HG03066 (cell line): Measurements from ENCODE around the gene MT1A.

Source experiments
- ATAC-seq: cut with Tn5 transposase; IDR thresholded peaks from one replicate; pipeline ENCODE4 v1.9.1; 2021; ENCODE audit warnings: low read depth; ENCODE audit not compliant: unreplicated experiment

The MT1A gene

DNA sequence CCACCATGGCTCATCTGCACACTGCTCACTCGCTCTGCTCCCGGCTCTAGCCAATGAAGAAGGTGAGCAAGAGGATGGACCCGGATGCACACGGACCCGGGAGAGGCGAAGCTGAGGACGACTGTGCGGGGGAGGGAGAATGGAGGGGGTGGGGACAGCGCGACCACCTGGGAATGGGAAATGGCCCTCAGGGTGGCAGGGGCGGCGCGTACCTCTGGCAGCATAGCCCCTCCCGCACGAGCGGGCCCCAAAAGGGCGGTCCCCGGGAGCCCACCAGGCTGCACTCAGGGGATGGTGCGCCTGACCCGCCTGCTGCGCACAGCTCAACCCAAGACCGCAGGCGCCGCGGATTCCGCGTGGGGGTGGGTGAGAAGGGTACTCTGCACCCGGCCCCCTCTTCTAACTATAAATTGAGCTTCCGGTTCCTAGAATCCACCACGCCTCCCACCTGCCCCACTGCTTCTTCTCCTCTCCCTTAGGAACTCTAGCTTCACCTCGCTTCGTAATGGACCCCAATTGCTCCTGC, 37.3 kb downstream of the MT1A start:
- no peak for ATAC-seq

DNA sequence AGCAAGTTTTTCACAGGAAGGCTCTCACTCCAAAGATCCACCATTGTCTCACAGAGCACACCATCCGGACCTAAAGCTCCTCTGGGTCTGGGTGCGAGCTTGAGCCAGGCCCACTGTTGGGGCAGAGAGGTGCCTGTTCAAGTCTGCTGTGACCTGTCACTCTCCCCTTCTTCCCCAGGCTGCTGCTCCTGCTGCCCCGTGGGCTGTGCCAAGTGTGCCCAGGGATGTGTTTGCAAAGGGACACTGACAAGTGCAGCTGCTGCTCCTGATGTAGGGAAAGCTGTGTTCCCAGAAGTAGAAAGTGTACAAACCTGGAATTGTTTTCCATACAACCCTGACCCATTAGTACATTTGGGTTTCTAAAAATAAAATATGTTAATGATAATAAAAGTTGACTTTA, 39.0 kb downstream of the MT1A start:
- ATAC-seq: no peak

DNA sequence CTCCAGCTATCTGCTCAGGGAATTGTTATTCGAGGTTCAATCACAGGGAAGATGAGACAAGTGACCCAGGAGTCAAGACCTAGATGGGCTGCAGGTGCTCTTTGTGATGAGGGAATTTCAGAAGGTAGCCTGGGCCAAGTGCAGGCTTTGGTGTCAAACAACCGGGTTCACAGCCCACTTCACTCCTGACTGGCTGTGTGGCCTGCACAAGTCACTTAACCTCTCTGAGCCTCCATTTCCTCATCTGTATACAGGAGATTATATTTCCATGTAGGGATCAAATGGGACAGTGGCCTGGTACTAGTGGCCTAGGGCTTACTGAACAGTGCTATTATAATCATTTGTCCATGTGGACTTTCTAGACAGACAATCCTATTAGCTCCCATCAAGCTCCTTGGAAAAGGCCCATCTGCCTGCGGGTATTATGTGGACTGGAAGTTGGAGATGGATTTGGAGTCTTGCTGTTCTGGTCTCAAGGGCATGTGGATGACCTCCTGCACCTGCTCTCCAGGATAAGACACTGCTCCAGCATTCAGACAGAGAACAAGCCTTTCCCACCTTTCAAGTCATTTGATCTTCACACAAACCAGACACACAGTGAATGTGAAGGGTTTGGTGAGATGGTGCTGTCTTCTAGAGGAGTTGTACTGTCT, 40.7 kb downstream of the MT1A start:
- ATAC-seq: no peak

DNA sequence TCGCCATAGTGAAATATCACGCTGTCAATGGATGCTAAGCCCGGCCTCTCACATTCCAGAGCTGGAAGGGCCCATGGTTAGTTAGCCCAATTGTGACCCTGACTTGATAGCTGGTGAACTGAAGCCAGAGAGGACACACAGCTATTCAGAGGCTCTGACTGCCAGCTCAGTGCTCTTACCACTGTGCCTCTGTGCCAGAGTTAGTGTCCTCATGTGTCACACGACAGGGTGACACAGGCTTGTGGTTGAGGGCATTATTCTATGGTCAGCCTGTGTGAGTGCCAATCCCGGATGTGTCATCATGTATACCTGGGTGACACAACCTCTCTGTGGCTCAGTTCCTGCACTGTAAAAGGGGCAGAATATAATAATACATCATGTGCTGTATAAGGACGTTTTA, 41.4 kb downstream of the MT1A start:
- no peak for ATAC-seq

DNA sequence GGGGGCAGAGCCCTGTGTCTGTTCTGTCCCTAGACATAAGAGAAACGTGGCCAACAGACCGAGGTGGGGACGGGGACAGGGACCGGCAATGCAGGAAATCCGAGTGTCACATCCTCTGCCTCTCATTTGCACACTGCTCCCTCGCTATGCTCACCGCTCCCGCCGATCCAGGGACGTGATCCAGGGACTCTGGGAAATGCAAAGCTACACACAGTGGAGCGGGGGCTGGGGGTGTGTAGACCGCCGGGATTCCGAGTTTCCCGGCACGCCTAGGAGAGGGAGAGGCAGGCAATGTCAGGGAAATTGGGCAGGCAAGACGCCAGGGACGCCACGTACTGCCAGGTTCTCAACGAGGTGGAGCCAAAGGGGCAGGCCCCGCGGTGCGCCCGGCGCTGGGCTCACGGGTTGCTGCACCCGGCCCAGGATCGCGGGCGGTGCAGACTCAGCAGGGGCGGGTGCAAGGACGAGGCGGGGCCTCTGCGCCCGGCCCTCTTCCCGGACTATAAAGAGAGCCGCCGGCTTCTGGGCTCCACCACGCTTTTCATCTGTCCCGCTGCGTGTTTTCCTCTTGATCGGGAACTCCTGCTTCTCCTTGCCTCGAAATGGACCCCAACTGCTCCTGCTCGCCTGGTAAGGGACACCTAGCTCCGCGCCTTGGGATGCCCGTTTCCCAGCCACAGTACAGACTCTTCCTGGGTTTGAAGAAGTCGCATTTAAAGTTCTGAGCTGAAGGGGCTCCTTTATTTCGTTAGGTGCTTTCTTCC, 43.7 kb downstream of the MT1A start, which contains the start of gene MT1X:
MT1X (plus strand) TSS at position 532 of the 764 bp plus-strand sequence; CDS start at position 603, 71 bp downstream.
- peak; percentile 98 for ATAC-seq

DNA sequence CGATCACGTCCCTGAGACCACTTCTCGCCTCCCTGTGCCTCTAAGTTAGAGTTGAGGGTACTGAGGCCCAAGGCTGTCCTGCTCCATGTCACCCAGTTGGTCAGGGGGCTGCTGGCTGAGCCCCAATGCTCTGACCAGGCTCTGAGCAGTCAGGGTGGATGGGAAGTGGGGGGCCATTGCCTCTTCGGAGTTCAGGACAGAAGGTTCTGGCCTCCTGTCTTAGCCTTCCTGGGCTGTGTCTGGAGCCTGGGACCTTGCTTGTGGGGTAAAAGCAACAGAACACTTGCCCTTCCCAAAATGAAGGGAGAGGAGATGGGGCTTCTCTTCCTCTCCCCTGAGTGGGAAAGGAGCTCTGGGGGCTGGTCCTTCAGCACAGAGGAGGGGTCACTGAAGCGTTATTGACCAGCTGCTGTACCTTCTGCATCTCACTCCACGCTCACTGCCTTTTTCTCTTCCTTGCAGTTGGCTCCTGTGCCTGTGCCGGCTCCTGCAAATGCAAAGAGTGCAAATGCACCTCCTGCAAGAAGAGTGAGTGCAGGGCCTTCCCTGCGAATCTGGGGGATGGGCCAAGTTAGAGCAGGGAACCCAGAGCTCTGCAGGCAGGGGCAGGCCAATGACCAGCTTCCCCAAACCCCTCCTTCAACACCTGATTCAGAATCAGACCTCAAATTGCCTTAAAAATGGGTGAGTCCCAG, 44.4 kb downstream of the MT1A start:
- peak; percentile 14 for ATAC-seq

DNA sequence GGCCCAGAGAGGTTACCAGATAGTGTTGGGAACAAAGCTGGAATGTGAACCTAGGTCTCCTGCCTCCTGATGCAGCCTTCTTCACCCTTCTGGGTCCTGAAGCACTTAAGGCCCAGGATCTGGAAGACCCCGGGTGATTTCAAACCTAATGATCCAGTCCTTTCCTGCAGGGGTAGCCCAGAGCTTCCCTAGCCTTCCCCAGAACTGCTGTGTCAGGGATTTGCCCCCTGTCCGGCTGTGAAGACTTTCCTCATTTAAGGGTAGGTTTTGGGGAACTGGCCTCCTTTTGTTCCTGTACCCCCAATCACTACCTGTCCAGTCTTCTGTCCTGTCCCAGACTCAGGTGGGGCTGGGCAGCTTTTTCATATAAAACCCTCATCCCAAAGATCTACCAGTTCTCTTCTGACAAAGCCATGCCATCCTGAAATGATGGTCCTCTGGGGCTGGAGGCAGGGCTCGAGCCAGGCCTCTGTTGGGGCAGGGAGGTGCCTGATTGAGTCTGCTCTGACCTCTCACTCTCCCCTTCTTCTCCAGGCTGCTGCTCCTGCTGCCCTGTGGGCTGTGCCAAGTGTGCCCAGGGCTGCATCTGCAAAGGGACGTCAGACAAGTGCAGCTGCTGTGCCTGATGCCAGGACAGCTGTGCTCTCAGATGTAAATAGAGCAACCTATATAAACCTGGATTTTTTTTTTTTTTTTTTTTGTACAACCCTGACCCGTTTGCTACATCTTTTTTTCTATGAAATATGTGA, 45.1 kb downstream of the MT1A start:
- no peak for ATAC-seq

DNA sequence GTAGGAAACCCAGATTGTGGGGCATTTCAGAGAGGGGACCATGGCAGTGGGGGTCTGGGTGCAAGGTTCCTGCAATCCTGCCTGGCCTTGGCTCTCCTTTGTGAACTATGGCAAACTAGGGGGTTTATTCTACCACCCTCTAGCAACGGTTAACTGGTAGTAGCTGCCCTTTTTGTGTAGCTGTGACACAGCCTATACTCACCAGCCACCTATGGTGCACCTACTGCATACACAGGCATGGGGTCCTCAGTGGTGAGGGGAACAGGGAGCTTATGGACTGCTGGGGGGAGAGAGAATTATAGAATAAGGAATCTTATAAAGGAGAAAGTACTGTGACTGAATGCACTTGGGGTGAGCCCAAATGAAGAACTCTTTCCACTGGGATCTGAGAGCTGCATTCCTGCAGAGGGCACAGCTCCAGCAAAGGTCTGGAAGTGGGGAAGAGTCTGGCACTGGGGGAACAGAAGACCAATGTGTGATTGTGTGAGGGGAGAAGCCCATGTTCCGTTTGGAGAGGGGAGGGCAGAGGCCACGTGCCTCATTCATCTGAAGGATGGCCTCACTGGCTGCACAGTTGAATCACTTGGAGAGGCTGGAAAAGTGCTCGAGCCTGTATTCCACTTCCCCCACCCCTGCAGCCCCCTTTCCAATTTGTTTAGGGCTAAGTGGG, 45.9 kb downstream of the MT1A start:
- no peak for ATAC-seq

DNA sequence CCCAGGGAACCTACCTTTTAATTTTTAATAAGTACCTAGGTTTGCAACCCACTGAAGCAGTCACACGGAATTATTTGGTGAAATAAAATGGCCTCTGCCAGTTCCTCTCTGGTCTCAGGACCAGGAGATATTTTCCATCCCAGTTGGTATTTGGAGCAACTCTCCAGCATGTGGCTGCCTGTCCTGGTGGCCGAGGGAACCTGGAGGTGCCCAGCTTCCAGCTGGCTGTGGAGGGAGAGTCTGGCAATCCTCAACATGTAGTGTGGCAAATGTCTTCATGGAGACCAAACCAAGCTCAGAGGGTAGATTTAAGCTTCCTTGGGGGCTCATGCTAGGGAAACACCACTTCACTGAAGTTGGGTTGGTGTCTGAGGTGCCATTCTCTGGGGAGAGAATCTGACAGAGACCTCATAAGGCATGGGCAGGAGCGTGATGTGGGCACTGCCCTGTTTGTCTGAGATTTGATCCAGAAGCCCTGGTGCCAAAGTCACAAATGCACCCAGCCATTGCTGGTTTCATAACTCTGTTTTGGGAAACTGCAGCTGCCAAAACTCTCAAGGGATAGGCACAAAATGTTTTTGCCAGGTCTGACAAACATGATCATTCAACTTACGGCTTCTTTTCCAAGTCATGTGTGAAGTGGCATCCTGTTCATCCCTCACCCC, 46.6 kb downstream of the MT1A start:
- ATAC-seq: no peak

DNA sequence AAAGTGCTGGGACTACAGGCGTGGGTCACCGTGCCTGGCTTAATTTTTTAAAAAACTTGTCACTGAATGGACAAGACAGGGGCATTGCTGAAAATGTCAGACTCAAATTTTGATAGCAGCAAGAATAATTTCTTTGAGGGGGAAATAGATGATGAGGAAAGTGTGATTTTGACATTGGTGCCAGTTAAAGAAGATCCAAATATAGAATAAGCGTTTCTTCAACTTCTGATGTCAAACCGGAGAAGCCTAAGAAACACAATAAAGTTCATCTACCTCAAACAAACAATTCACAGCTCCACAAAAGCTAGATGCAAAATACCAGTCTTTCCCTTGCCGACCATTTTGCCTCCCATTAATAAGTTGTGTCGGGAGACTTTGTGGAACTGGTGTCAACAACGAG, 48.3 kb downstream of the MT1A start:
- no peak for ATAC-seq

DNA sequence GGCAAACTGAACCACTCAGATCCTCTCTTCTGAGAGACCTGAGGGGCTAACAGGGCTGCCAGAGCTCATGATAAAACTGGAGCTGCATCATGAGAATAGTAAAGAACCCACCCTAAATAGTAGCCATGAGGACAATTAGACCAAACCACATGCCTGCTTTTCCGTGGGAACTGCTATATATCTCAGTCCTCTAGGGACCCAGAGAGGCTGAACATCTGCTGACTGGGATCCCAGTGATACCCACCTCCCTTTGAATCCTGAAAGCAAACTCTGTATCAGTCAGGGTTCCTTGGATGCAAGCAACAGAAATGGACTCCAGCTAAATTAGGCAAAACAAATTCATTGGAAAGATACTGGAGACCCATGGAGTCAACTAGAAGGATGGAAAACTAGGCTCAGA, 50.3 kb downstream of the MT1A start:
- ATAC-seq: no peak

DNA sequence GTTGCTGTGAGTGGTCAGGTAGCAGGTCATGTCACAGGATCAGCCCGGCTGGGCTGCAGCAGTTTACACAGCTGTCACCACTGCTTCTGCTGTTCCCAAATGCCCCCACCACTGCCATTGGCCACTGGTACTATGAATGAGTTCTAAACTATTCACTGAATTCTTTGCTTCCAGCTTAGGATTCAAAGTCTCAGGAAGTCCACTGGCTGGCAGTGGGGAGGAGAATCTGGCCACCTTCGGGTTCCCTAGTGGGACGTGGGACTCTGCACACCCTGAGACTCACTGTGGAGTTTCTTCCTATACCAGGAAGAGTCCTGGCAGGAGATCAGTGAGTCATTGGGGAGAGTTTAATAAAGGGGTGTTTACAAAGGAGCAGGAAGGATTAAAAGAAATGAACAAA, 50.7 kb downstream of the MT1A start:
- ATAC-seq: no peak
